ENCODE measurements around the gene OBP2B.
"Not testable (repeated sequence)": the region's sequence is repeated elsewhere in the genome, so short reads cannot be mapped to it uniquely, and the experiment has no call there.

OBP2B gene, protein sequence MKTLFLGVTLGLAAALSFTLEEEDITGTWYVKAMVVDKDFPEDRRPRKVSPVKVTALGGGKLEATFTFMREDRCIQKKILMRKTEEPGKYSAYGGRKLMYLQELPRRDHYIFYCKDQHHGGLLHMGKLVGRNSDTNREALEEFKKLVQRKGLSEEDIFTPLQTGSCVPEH

DNA sequence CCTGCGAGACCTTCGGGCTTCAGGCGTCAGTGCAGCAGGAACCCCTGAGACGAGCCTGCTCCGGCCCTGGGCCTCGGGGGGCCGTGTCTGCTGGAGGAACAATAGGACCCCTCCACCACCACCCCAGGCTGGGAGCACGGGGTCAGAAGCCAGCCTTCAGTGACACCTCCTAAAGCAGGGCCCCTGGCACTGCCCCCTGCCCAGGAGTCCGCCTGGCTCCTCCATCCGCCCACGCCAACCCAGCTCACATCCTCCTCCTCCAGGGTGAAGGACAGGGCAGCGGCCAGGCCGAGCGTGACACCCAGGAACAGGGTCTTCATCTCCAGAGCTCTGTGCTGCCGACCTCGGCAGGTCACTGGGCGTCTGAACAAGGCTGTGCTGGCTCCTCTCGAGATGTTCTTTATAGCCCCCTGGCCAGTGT lies at the start of gene OBP2B:
OBP2B (minus strand) TSS at position 371 of the 421 bp plus-strand sequence; CDS start at position 320, 51 bp downstream.
- DNase-seq: not testable (repeated sequence)

DNA sequence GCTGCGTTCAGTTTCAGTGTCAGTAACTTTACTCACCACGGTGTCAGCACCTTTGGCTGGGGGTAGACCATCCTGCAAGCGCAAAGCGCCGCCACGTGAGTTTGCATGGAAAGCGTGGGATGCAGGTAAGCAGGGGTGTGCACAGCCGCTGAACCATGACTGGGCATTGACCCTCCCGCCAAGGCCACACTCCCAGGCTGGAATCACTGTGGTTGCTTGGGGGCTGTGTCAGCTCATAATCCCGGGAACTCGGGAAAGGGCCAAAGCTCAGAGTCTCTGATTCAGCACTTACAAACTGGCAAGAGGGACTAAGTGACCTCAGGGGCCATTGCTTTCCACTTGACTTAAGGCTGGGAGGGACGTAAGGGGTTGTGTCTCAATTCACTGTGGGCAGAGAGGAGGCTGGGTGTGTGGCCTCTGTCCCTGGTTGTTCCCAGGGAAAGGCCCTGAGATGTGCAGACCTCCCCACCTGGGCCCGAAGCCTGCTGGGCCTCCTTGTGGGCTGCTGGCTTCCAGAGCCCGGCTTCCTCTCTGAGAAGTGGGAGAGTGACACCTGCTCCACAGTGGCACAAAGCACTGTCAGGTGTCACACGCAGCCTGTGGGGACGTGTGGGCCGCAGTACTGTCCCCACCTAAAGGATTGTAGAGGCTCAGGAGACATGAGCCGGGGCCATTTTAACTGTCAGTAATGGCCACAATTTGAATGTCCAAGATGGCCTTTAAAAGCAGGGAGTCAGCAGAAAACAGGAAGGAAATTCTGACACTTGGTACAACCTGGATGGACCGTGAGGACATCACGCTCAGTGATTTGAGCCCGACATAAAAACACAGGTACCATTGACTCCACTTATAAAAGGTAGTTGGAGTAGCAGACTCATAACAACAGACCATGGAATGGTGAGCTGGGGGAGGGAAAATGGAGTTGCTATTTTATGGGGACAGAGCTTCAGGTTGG lies 49.3 kb upstream of the OBP2B start:
- no peak for DNase-seq

DNA sequence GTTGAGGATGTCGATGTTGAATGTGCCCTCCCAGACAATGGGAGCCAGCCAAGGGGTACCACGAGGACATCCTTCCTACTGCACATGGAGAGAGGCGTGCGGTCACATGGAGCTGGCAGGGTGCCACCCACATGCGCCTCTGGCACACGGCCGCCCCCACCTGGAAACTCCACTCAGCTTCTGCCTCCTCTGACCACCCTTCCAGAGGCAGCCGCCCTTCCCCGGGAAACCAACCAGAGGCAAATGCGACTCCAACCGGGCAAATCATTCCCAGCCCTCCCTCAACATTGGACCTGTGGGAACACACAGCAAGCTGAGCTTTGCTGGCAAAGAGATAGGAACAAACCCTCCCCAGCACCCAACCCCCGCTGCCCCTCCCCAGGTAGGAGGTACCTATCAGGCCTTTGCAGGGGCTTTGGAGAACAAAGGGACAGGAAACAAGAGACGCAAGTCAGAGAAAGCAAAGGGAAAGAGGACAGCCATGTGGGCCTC lies 48.5 kb upstream of the OBP2B start:
- DNase-seq: no peak

DNA sequence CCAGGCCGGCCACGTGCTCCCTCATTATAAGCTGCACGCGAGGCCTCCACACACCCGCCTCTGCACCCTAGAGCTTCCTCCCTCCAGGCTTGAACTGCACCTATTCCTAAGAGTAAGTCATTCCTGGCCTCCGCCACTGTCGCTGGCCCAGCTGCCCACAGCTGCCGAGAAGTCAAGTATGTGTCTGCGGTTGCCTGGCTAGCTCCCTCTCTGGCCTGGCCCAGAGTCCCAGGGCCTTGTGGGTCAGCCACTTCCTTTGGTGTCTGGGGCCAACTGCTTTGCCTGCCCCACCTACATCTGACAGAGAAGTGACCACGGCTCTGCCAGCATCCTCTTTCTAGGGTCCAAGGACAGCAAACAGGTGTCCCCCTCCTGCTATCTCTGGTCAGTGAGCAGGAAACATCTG lies 47.6 kb upstream of the OBP2B start:
- DNase-seq: no peak

DNA sequence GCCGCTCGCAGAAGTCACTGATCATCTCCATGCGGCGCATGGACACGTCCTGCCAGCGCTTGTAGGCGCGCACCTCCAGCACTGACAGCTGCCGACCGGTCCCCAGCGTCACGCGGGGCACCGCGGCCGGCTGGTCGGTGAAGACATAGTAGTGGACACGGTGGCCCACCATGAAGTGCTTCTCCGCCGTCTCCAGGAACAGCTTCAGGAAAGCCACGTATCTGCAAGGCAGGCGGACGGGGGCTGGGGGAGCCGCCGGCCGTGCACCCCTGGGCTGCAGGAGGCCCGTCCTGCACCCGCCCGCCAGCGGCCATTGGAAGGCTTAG lies 47.0 kb upstream of the OBP2B start:
- DNase-seq: no peak

DNA sequence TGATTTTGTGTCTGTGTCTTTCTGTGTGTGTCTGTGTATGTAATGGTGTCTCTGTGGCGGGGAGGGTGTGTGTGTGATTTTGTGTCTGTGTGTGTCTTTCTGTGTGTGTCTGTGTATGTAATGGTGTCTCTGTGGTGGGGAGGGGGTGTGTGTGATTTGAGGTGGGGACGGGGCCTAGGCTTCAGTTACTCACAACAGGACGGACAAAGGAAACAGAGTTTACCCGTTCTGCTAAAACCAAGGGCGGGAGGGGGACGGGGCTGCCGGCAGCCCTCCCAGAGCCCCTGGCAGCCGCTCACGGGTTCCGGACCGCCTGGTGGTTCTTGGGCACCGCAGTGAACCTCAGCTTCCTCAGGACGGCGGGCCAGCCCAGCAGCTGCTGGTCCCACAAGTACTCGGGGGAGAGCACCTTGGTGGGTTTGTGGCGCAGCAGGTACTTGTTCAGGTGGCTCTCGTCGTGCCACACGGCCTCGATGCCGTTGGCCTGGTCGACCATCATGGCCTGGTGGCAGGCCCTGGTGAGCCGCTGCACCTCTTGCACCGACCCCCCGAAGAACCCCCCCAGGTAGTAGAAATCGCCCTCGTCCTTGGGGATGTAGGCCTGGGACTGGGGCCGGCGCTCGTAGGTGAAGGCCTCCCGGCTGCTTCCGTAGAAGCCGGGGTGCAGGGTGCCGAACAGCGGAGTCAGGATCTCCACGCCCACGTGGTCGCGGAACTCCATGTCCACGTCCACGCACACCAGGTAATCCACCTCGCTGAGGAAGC lies 46.5 kb upstream of the OBP2B start:
- DNase-seq: no peak

DNA sequence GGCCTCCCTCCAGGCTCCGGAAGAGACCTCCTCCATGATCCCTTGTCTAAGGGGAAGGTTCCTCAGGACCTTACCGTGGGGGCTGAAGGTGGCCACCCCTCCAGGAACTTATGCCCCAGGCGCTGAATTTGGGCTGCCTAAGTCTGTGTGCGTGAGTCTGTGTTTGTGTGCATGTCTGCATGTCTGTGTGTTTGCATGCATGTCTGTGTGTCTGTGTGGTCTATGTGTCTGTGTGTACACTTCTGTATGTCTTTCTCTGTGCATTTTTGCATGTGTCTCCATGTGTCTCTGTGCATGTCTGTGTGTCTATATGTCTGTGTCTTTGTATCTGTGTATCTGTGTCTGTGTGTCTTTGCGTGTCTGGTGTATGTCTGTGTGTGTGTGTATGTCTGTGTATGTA lies 45.4 kb upstream of the OBP2B start:
- DNase-seq: no peak

DNA sequence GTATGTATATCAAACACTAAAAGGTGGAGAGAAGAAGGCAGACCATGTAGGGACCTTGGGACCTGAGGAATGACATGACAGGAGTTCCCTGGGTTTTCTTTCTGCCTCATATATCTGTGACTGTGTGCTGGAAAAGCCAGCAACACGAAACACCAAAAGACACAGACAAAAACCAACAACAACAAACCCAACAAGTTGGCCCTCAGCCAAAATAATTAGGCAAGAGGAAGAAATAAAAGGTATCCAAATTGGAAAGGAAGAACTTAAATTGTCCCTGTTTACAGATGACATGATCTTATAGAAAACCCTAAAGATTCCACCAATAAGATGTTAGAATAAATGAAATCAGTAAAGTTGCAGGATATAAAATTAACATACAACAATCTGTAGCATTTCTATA lies 44.2 kb upstream of the OBP2B start:
- DNase-seq: no peak

DNA sequence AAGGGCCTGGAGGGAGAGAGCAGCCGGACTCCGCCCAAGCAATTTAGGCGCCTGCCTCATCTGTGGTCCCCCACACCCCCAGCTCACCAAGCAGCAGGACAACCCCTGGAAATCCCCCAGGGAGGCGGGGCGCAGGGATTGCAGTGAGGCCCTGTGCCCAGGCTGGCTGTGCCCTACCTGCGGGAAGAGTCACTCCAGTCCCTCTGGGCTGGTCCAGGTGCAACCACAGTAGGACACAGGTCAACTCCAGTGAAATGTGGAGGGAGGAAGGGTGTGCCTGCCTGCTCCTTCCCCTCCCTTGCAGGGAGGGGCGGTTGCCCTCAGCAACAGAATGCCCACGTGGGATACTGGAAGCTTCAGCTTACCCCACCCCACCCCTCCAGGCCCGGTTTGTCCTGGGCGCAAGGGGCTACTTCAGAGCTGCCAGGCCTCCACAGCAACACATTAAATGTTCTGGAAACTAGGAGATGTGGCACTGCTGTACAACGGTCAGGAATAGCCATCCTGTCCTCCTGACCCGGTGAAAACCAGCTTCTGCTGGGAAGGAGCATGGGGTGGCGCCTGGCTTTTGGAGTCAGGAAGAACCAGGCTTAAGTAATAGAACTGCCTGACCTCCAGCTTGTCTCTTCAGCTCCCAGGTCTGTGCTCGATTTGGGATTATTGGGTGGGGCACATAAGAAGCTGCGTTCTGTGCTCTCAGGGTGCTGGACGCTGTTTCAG lies 43.4 kb upstream of the OBP2B start:
- DNase-seq: no peak

DNA sequence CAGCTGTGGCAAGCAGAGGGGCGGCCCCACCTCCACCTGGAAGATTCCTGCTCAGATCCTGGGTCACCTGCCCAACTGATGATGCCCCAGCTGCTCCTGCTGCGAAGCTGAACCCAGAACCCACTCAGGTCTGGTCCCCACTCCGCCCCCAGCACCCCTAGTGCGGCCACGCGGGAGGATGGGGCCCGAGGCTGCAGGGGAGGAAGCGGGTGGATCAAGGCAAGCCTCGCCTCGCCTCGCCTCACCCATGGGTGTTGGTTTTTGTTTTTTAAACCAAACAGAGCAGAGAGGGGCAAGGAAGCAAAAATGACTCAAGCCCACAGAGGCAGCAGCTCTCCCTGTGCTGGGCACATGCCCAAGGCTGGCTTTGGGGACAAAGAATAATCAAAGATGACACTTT lies 42.7 kb upstream of the OBP2B start:
- DNase-seq: no peak

DNA sequence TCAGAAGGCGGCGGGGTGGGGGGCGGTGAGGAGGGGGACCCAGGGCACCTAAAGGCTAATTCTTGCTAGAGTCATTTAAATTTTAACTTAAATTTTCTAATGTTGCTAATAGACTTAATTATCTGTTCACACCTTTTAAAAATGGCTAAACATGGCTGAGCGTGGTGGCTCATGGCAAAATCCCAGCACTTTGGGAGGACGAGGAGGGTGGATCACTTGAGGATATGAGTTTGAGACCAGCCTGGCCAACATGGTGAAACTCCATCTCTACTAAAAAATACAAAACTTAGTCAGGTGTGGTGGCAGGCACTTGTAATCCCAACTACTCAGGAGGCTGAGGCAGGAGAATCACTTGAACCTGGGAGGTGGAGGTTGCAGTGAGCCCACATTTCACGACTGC lies 42.2 kb upstream of the OBP2B start:
- DNase-seq: not testable (repeated sequence)

DNA sequence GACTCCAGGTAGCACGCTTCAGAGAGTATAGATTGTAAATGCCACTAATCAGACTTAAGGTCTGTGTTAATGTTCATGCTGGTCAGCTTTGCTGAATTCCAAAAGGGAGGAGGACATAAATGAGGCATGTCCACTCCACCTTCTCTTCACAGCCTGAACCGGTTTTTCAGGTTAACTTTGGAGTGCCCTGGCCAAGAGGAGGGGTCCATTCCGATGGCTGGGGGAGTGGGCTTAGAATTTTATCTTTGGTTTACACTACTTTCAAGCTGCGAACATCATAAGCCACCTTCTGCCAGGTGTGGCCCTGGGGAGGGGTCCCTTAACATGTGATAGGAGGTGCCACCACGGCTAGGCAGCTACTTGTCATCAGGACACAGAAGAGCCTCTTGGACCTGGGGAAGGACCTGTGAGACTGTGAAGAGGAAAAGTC lies 41.7 kb upstream of the OBP2B start:
- no peak for DNase-seq

DNA sequence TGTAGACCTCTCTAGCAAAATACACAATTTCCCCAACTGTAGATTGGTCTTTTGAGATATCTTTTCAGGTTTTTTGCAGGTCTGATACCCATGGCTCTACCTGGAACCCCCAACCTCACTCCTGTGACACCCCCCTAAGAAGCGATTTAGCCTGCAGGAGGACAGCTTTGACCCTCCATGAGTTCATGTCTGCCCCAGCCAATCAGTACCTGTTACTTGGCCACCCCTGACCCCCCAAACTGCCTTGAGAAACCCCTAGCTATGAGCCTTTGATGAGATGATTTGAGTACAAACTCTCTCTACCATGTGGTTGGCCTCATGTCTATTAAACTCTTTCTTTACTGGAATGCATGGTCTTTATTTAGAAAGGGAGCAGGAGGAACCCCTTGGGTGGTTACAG lies 40.3 kb upstream of the OBP2B start:
- DNase-seq: no peak

DNA sequence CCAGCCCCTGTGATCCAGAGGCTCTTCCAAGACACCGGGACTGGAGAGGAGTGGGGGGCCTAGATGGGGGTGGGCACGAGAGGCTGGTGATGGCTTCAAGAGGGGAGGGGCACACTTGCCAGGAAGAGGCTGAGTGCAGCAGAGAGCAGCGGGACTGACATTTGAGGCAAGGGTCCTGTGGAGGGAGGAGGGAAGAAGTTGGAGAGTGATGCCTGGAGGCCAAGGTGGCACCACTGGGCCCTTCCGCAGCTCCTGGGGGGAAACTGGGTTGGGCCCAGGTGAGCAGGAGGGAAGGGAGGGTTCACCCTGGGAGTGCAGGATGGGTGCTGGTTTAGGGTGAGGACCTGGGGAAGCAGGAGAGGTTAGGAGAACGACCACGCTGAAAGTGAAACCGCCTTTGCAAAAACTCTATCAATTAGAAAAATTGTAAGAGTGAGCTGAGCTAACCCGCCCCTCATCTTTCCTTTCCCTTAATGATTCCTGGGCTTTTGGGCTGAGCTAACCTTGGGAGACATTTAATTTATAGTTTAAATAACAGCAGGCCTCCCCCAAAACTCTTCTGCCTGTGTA lies 39.8 kb upstream of the OBP2B start:
- no peak for DNase-seq

DNA sequence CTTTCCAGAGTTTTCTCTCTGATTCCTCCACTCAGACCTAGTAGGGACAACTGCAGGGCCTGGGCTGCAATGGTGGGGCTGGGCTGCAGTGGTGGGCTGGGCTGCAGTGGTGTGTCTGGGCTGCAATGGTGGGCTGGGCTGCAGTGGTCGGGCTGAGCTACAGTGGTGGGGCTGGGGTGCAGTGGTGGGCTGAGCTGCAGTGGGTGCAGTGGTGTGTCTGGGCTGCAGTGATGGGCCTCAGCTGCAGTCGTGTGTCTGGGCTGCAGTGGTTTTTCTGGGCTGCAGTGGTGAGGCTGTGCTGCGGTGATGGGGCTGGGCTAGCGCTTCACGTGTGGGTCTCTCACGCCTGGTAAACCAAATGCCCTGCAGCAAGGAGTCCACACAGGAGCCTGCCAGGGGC lies 38.6 kb upstream of the OBP2B start:
- DNase-seq: no peak

DNA sequence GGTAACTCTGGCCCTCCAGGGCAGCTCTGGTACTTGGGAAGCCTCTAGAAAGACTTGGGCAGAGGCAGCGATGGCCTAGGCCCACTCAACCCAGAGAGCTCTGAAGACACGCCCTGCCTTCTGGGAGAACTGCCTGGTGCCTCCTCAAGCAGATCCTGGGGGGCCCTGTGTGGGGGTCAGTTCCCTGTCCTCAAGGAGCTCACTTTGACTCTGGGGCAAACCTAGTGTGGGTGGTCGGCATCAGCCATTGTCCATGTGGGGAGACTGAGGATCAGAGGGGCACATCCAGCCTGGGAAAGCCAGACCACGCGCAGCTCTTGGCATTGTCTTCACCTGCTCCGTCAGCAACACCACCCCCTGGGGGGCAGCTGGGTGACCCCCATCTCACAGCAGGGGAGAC lies 37.9 kb upstream of the OBP2B start:
- no peak for DNase-seq

DNA sequence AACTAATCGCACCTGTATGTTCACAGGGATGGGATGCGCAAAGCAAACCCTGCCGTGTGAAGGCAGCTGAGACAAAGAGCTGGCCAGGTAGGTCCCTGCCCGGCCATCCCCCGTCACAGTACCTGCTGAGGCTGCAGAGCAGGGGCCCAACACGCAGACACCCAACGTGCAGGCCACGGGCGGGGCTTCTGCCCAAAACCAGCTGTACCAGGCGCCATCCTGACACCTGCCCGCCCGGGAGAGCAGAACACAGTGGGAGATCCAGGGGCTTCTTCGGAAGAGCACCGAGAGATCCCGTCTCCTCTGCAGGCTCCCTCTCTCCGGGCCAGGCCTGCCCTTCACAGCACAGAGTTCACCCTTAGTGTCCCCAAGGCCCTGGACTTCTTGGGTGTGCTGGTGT lies 37.5 kb upstream of the OBP2B start:
- no peak for DNase-seq

DNA sequence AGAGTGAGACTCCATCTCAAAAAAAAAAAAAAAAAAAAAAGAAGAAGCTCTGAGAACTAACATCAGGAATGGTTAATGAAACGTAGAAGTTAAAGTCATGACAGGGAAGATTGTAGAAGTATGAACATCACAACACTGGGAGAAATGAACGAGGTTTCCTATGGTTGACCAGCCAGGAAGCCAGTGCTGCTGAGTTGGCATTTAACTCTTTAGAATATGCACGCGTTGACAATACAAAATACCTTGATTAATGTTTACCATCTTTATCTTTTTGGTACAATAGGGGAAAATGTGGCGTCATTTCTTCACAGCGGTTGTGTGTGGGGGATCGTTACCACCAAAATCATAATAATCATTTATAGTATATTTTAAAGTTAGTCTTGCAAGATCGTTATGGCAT lies 33.9 kb upstream of the OBP2B start:
- DNase-seq: no peak

DNA sequence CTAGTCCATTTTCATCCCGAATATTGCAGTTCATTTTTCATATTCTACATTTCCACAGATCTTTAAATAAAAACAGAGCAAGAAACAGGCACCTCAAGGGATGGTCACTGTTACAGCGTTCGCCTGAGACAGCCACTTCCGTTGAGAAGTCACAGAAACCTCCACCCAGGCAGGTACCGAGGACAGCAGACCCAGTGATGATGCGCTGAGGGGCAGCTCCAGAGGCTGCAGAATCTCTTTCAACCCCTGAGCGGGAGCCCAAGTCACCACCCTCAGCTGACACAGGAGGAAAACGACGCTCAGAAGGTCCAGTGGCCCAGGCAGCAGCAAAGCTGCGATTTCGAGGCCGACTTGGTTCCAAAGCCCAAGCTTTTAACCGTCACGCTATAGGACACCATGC lies 33.2 kb upstream of the OBP2B start:
- no peak for DNase-seq

DNA sequence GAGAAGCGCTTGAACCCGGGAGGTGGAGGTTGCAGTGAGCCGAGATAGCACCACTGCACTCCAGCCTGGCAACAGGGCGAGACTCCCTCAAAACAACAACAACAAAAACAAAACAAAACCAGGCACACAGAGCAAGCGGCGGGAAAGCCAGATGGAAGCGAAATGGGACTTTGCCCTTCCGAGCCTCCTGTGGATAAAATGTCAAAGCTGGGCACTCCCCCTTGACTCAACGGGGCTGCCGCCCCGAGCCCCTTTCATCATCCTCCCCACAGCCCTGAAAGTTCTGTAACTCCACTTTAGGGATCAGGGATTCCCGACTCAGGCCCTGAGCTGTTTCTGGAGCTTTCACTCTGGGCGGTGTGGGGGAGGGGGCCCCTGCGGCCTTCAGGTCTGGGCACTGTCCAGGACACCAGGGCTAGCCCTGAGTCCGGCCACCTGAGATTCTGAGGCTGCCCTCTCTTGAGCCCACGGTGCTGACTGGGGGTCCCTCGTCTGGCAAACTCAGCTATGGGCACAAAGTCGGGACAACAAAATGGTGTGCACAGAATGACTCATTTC lies 30.6 kb upstream of the OBP2B start:
- DNase-seq: no peak

DNA sequence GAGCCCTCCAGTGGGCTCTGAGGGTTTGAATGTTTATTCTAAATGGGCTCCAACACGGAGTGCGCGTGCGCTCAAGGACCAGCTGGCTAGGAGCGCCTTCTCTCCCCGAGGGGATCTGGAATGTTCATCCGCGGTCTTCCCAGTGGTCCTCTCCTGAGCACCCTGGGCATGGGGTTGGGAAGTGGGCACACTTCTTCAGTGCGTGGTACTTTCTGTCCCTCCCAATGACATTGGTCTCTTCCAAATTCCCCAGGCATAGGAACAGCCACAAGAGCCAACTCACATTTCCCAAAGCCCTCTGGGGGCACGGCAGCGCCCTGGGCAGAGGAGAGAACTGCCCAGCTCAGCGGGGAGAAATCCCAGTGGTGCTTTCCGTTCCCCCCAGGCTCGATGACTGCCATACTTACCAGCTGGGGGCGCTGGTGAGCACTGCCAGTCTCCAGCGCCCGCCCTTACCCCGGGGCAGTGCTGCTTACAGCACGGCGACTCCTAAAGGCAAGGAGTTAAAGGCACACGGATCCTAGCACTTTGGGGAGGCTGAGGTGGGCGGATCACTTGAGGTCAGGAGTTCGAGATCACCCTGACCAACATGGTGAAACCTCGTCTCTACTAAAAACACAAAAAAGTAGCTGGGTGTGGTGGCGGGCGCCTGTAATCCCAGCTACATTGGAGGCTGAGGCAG lies 29.9 kb upstream of the OBP2B start:
- no peak for DNase-seq
